Right hindlimb (tissue), 1 donor: Measurements from ENCODE around the gene NABP1.

Source experiments
- DNase-seq: peaks from one replicate; pipeline ENCODE4 v3.0.0-alpha.2; 2018

The NABP1 gene

DNA sequence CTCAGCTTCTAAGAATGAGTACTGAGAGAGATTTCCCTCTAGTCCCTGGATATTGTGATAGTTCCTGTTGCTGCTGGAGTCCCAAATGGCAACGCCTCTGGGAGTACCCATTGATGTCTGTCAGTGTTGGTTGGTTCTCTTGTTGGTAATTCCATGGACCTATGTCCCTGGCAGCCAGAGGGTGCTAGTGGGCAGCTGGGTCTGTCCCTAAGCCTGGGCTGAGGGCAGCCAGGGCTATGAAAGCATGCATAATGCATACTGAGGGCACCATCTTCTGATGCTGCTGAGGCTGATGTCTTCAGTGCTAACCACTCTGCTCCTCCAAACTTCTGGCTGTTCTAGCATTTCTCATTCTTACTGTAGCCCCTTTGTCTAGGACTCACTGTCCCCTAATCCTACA, 35.9 kb downstream of the NABP1 start:
- no peak for DNase-seq

DNA sequence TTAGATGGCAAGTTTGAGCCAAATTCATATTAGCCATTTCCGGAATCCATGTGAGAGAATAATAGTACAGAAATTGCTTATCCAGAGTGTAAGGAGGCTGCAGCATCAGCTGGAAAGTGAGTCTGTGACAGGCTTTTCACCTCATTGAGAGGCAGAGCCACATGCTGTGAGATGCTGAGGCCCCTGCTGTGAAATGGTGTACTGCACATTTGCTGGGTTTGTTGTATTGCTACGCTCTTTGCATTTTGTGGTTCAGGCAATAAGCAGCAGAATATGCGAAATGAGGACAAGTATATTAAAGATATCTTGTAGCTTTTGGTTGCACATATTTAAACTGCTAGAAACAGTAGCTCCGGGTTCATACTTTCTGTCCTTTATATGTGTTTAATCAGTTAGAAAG, 37.0 kb downstream of the NABP1 start:
- DNase-seq: no peak

DNA sequence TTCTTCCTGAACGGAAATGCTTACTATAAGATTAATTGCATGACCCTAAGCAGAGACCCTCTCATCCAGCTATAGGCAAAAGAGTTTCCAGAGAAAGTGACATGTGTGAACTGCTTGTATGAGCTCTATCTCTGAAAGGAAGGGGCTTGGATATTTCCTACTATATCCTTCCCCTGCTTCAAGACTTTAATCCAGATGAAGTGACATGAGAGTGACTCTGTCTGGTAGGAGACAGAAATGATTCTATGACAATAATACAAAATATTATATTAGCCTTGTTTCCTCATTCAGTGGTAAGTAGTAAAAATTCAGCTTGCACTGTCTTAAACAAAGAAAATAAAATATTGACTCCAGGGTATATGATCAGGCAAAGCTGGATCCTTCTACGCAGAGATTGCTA, 37.5 kb downstream of the NABP1 start:
- DNase-seq: no peak

DNA sequence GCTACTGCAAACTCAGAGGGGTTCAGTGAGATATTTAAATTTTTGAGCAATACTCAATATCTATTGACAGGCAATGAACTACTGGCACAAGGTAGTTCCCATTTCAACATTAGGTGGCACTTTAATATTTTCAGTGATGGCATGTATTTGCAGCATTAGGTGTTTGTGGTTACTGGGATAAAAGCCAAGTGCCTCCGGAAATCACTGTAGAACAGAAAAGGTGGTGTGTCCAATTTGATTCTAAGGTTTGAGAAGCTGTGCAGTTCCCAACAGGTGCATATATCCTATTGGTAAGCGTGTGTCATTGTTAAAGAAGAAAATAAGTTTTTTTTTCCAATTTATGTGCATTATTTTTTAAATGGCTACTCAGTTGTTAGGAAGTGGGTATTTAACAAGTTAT, 41.3 kb downstream of the NABP1 start:
- no peak for DNase-seq

DNA sequence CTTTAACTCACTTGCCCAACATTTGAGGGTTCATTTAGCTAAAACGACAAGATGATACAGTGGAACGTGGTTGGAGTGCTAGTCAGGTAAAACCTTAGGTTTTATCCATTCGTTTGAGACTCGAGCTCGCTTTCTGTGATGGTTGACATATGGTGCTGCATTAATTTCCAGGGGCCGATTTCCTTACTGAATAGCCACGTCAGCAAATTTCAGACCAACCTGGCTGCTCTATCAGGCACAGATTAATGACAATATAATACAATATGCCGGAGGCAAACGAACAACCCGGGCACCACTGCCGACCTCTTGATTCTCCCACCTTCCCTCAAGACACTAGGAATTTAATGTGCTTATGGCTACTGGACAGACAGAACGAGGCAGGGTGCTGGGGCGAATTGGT, 42.0 kb downstream of the NABP1 start:
- DNase-seq: no peak

DNA sequence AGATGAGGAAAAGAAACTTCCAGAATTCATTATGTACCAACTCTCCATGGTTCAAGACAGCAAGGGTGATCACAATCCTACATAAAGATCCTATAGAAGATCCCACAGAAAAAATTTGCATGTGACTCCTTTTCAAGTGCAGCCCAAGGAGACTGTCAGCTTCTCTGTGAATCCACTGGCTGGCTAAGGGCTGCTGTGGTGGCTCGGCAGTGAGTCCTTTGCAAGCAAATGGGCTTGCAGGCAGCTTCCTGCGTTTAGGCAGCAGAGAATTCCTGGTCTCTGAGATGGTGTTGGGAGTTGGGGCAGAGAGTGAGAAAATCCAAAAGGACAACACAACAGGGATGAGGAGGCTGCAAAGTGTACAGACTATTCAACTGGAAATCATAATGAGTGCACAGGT, 43.4 kb downstream of the NABP1 start:
- no peak for DNase-seq

DNA sequence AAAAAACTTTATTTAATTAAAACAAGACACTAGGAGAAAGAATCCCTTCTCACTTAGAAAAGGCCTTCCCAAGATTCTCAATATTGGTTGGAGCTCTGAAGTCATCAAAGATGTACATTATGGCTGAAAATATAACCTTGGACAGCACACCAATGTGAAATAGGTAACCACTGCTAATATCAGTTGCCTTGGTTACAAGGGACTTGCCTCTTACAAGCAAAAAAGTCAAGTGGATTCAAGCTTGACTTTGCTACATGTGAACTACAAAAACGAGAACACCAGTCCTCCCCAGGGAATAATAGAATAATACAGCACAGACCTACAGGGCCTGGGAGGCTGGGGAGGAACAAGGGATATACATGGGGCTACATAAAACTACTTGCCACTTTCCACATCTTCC, 46.1 kb downstream of the NABP1 start:
- DNase-seq: no peak

DNA sequence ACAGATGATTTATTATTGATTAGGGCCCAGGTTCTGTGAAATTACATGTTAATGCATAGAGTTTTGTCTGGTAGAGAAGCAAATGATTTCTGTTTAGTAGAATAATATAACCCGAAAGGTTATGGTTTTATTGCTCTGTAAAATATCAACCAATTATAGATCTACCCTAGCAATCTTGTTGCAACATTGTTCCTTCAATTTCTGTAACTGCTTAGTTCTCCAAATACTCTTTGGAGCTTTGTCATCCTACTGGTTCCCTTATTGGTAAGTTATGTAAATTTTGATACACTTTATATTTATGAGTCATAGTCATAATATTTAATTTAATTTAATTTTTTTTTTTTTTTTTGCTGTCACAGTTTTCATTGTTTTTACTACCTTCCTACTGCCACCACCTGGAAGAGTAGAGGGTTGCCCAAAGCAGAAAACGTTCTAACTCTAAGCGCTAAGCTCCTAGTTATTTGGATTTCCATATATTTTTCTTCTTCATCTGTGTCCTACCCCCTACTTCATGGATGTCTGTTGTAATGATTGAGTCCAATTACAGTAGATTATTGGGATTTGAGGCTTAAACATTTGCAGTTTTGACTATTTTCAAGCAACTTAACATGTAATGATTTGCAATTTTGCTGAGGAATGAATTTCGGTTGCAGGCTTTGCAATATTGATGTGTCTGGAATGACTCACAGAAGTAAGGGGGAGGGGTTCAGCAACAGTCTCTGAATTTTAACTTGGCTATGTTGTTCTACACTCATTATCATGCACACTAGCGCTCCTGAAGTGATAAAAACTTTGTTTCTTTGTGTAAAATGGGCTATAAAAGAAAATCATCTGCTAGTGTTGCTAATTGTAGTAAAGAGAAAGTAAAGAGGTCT, 51.1 kb downstream of the NABP1 start:
- no peak for DNase-seq

DNA sequence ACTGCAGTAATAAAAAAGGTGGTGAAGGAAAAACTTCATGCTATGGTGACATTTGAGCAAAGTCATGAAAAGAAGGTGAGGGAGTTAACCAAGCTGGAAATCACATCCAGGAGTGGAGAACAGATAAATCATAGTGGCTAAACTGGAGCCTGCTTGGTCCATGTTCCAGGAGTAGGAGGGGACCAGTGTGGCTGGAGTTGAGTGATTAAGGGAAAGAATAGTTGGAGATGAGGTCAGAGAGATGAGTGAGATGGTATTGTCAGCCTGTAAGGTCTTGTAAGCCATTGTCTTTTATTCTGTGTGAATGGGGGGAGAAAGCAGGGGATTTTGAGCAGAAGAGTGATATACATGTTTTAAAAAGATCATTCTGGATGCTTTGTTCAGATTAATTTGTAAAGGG, 52.3 kb downstream of the NABP1 start:
- DNase-seq: no peak
